ENCODE results near the gene COX5A. TPM values are rescaled to one million over a fixed set of nuclear protein-coding genes. Genes with fewer than 3 reads are reported as not detected.

Gene COX5A
- total RNA-seq, 1 donor from 2014 or later = 207 TPM

GRCh38 chr15:74893627-74894026 lies 44.2 kb downstream of the COX5A start:
- Histone ChIP-seq H3K4me2 (ENCODE audit: low read length) (no peak overlapping the region), H2AFZ (ENCODE audit: low read depth, low read length) (no peak overlapping the region), H3K4me1 (ENCODE audit: insufficient read depth, low read length) (peaks cover 16% of the 10 kb centered on the region), H3K27me3 (ENCODE audit: insufficient read depth, low read length) (no peaks in the 10 kb centered on the region), H4K20me1 (ENCODE audit: insufficient read depth, low read length) (no peaks in the 10 kb centered on the region), H3K36me3 (ENCODE audit: insufficient read depth, low read length) (peaks cover 5% of the 10 kb centered on the region), H3K9ac (ENCODE audit: low read length) (no peak overlapping the region), H3K9me3 (ENCODE audit: insufficient read depth, low read depth, low read length) (no peaks in the 10 kb centered on the region), H3K4me3 (ENCODE audit: insufficient read depth, low read depth, low read length) (no peak overlapping the region), H3K27ac (ENCODE audit: low read depth, low read length) (no peak overlapping the region), H3K79me2 (ENCODE audit: insufficient read depth, low read length) (peaks cover 10% of the 10 kb centered on the region)
- no peak overlapping the region for H3K4me3 Mint-ChIP-seq (ENCODE audit: unreplicated experiment)
- no peak overlapping the region for H3K27ac Mint-ChIP-seq (ENCODE audit: unreplicated experiment)
- DNase-seq (ENCODE audit: low read depth) = no peak
- peaks cover 15% of the 10 kb centered on the region for H3K4me1 Mint-ChIP-seq (ENCODE audit: low read depth, unreplicated experiment)
- no peak for FAIRE-seq
- H3K9me3 Mint-ChIP-seq (ENCODE audit: unreplicated experiment) = no peaks in the 10 kb centered on the region
- H3K27me3 Mint-ChIP-seq (ENCODE audit: low read depth, unreplicated experiment) = no peaks in the 10 kb centered on the region
- peaks cover 10% of the 10 kb centered on the region for H3K36me3 Mint-ChIP-seq (ENCODE audit: low read depth, unreplicated experiment)
- TF ChIP-seq EZH2 (IDR thresholded peaks at IDR 0.05; ENCODE audit: insufficient read depth, low read length) = no peak
- TF ChIP-seq CTCF (IDR thresholded peaks at IDR 0.05; ENCODE audit: insufficient read depth, low read depth, low read length) = no peak

- Histone ChIP-seq H3K9ac (ENCODE audit: low read length) (no peak overlapping the region), H3K4me2 (ENCODE audit: low read length) (no peak overlapping the region), H3K4me1 (ENCODE audit: insufficient read depth, low read length) (peaks cover 16% of the 10 kb centered on the region), H3K27me3 (ENCODE audit: insufficient read depth, low read length) (no peaks in the 10 kb centered on the region), H4K20me1 (ENCODE audit: insufficient read depth, low read length) (no peaks in the 10 kb centered on the region), H3K79me2 (ENCODE audit: insufficient read depth, low read length) (peaks cover 10% of the 10 kb centered on the region), H2AFZ (ENCODE audit: low read depth, low read length) (no peak overlapping the region), H3K36me3 (ENCODE audit: insufficient read depth, low read length) (peaks cover 5% of the 10 kb centered on the region), H3K27ac (ENCODE audit: low read depth, low read length) (no peak overlapping the region), H3K4me3 (ENCODE audit: insufficient read depth, low read depth, low read length) (no peak overlapping the region), H3K9me3 (ENCODE audit: insufficient read depth, low read depth, low read length) (no peaks in the 10 kb centered on the region)
- DNase-seq (ENCODE audit: low read depth) (no peak), FAIRE-seq (no peak)
- Mint-ChIP-seq H3K9me3 (ENCODE audit: unreplicated experiment) (no peaks in the 10 kb centered on the region), H3K27ac (ENCODE audit: unreplicated experiment) (no peak overlapping the region), H3K4me3 (ENCODE audit: unreplicated experiment) (no peak overlapping the region), H3K4me1 (ENCODE audit: low read depth, unreplicated experiment) (peaks cover 15% of the 10 kb centered on the region), H3K36me3 (ENCODE audit: low read depth, unreplicated experiment) (peaks cover 10% of the 10 kb centered on the region), H3K27me3 (ENCODE audit: low read depth, unreplicated experiment) (no peaks in the 10 kb centered on the region)
- TF ChIP-seq CTCF (IDR thresholded peaks at IDR 0.05; ENCODE audit: insufficient read depth, low read depth, low read length) (no peak), EZH2 (IDR thresholded peaks at IDR 0.05; ENCODE audit: insufficient read depth, low read length) (no peak)
These were observed 44.9 kb downstream of the COX5A start for GRCh38 chr15:74892931-74893330.

GRCh38 chr15:74892313-74892712 lies 45.6 kb downstream of the COX5A start:
- Histone ChIP-seq H3K79me2 (ENCODE audit: insufficient read depth, low read length) (peaks cover 10% of the 10 kb centered on the region), H3K4me1 (ENCODE audit: insufficient read depth, low read length) (peaks cover 16% of the 10 kb centered on the region), H3K27ac (ENCODE audit: low read depth, low read length) (no peak overlapping the region), H4K20me1 (ENCODE audit: insufficient read depth, low read length) (no peaks in the 10 kb centered on the region), H3K4me2 (ENCODE audit: low read length) (no peak overlapping the region), H3K9ac (ENCODE audit: low read length) (no peak overlapping the region), H3K27me3 (ENCODE audit: insufficient read depth, low read length) (no peaks in the 10 kb centered on the region), H3K4me3 (ENCODE audit: insufficient read depth, low read depth, low read length) (no peak overlapping the region), H2AFZ (ENCODE audit: low read depth, low read length) (no peak overlapping the region), H3K36me3 (ENCODE audit: insufficient read depth, low read length) (peaks cover 5% of the 10 kb centered on the region), H3K9me3 (ENCODE audit: insufficient read depth, low read depth, low read length) (no peaks in the 10 kb centered on the region)
- FAIRE-seq = no peak
- no peaks in the 10 kb centered on the region for H3K9me3 Mint-ChIP-seq (ENCODE audit: unreplicated experiment)
- H3K27ac Mint-ChIP-seq (ENCODE audit: unreplicated experiment) = no peak overlapping the region
- H3K27me3 Mint-ChIP-seq (ENCODE audit: low read depth, unreplicated experiment) = no peaks in the 10 kb centered on the region
- peaks cover 15% of the 10 kb centered on the region for H3K4me1 Mint-ChIP-seq (ENCODE audit: low read depth, unreplicated experiment)
- no peak for DNase-seq (ENCODE audit: low read depth)
- no peak for TF ChIP-seq EZH2 (IDR thresholded peaks at IDR 0.05; ENCODE audit: insufficient read depth, low read length)
- no peak for TF ChIP-seq CTCF (IDR thresholded peaks at IDR 0.05; ENCODE audit: insufficient read depth, low read depth, low read length)
- H3K4me3 Mint-ChIP-seq (ENCODE audit: unreplicated experiment) = no peak overlapping the region
- peaks cover 9% of the 10 kb centered on the region for H3K36me3 Mint-ChIP-seq (ENCODE audit: low read depth, unreplicated experiment)

All from astrocyte (in vitro differentiated cells and primary cell).